GM18951 (cell line): ENCODE results near the gene NUP160.
"Not testable (repeated sequence)": the region's sequence is repeated elsewhere in the genome, so short reads cannot be mapped to it uniquely, and the experiment has no call there.

ENCODE experiments used
- POLR2A ChIP-seq: IDR thresholded peaks from 4 replicates; pipeline ENCODE4 v1.6.1; 2011; ENCODE audit warnings: mild to moderate bottlenecking; ENCODE audit not compliant: insufficient read length, insufficient read depth; ENCODE audit errors: extremely low read depth
- in situ Hi-C: fragments of 300-500 bp; cut with MboI; formaldehyde crosslinking; loops from one replicate; pipeline ENCODE4 v1.12.0; 2022; ENCODE audit warnings: low sequenced_read_pairs, mixed read lengths, inconsistent platforms; ENCODE audit not compliant: unreplicated experiment

Gene NUP160

GRCh38 chr11:47869544-47870393 is 21.6 kb upstream of the NUP160 start:
- in situ Hi-C loops = no loop called here
- no peak for TF ChIP-seq POLR2A

GRCh38 chr11:47867823-47868222 is 19.7 kb upstream of the NUP160 start:
- in situ Hi-C loops = no loop called here
- no peak for TF ChIP-seq POLR2A

GRCh38 chr11:47866892-47867291 is 18.7 kb upstream of the NUP160 start:
- in situ Hi-C loops = not testable (repeated sequence)

GRCh38 chr11:47864901-47865300 is 16.8 kb upstream of the NUP160 start:
- no peak for TF ChIP-seq POLR2A
- in situ Hi-C loops = no loop called here

- in situ Hi-C loops = no loop called here
- no peak for TF ChIP-seq POLR2A
Observed at GRCh38 chr11:47863898-47864430, 15.8 kb upstream of the NUP160 start.

GRCh38 chr11:47863189-47863897 is 15.2 kb upstream of the NUP160 start:
- in situ Hi-C loops = no loop called here
- TF ChIP-seq POLR2A = no peak

GRCh38 chr11:47861728-47862127 is 13.6 kb upstream of the NUP160 start:
- in situ Hi-C loops = no loop called here
- no peak for TF ChIP-seq POLR2A

- in situ Hi-C loops = no loop called here
- TF ChIP-seq POLR2A = no peak
Observed at GRCh38 chr11:47860536-47860935, 12.4 kb upstream of the NUP160 start.

- in situ Hi-C loops = no loop called here
- no peak for TF ChIP-seq POLR2A
Observed at GRCh38 chr11:47857892-47858543, 9.9 kb upstream of the NUP160 start.

GRCh38 chr11:47857485-47857884 is 9.3 kb upstream of the NUP160 start:
- in situ Hi-C loops = no loop called here
- no peak for TF ChIP-seq POLR2A

- in situ Hi-C loops = no loop called here
- TF ChIP-seq POLR2A = no peak
Observed at GRCh38 chr11:47856186-47856585, 8.0 kb upstream of the NUP160 start.

- in situ Hi-C loops = no loop called here
- no peak for TF ChIP-seq POLR2A
Observed at GRCh38 chr11:47854667-47855066, 6.5 kb upstream of the NUP160 start.

- no peak for TF ChIP-seq POLR2A
Observed at GRCh38 chr11:47852053-47852452, 3.9 kb upstream of the NUP160 start.

More at GRCh38 chr11:47852053-47852452, 3.9 kb upstream of the NUP160 start:
- in situ Hi-C loops = no loop called here
